H1 (cell line): Measurements from ENCODE around the gene LIPI. TPM values are rescaled to one million over a fixed set of nuclear protein-coding genes. Genes with fewer than 3 reads are reported as not detected.
"Not testable (repeated sequence)": the region's sequence is repeated elsewhere in the genome, so short reads cannot be mapped to it uniquely, and the experiment has no call there.

Experiments used
- CTCF ChIA-PET: fragments of 300-600 bp; sonication (Branson Sonifier 250); formaldehyde crosslinking; loops from one replicate; lab custom pipeline; 2021; ENCODE audit not compliant: partially characterized antibody; lab: Charles Lee
- POLR2A ChIA-PET: fragments of 300-600 bp; sonication (Branson Sonifier 250); formaldehyde crosslinking; loops from one replicate; lab custom pipeline; 2021; ENCODE audit warnings: inconsistent platforms; ENCODE audit not compliant: partially characterized antibody; lab: Charles Lee
- DNase-seq, 2 experiments: peaks; one replicate each; pipeline versions ENCODE4 v3.0.0 to v3.0.0-alpha.2; 2010 to 2022; ENCODE audit warnings: low spot score in 2 of 2, low read depth in 1 of 2, mixed read lengths in 1 of 2
- FAIRE-seq: peaks from 2 replicates; lab custom pipeline; 2011; peaks lifted over from hg19 to GRCh38; lab: Jason Lieb, UNC
- H2AFZ ChIP-seq: 2 replicates; pipeline ENCODE4 v1.8.1; 2012; ENCODE audit warnings: low read length, inconsistent platforms
- H2AK5ac ChIP-seq: 2 replicates; pipeline ENCODE4 v1.6.1; 2013; ENCODE audit warnings: low read depth, low read length
- H2BK120ac ChIP-seq: replicated peaks from 2 replicates; pipeline ENCODE3; 2013; ENCODE audit warnings: low read depth, low read length, inconsistent platforms
- H2BK12ac ChIP-seq: 2 replicates; pipeline ENCODE4 v1.6.1; 2013; ENCODE audit warnings: low read depth, low read length
- H2BK15ac ChIP-seq: 2 replicates; pipeline ENCODE4 v1.6.1; 2013; ENCODE audit warnings: low read length
- H2BK20ac ChIP-seq: 2 replicates; pipeline ENCODE4 v1.6.1; 2013; ENCODE audit warnings: low read length
- H2BK5ac ChIP-seq: 2 replicates; pipeline ENCODE4 v1.6.1; 2013; ENCODE audit warnings: low read depth, low read length
- H3K14ac ChIP-seq: 2 replicates; pipeline ENCODE4 v1.6.1; 2013; ENCODE audit warnings: inconsistent platforms; ENCODE audit not compliant: insufficient read length
- H3K18ac ChIP-seq: 2 replicates; pipeline ENCODE4 v1.6.1; 2013; ENCODE audit warnings: low read length; ENCODE audit errors: extremely low read depth
- H3K23ac ChIP-seq: 2 replicates; pipeline ENCODE4 v1.6.1; 2013; ENCODE audit warnings: inconsistent platforms; ENCODE audit not compliant: insufficient read length
- H3K23me2 ChIP-seq: 2 replicates; pipeline ENCODE4 v1.6.1; 2013; ENCODE audit warnings: low read depth, low read length
- H3K27ac ChIP-seq: 2 replicates; pipeline ENCODE4 v1.6.1; 2011; ENCODE audit warnings: low read depth, low read length, inconsistent platforms
- H3K27me3 ChIP-seq, 4 experiments: replicated peaks in 1 of 4; 1 replicate in 1 of 4; 2 replicates in 3 of 4; pipeline versions ENCODE4 v1.6.1 to v1.8.1; 2011 to 2013; ENCODE audit warnings: low read length in 3 of 4, mild to moderate bottlenecking in 3 of 4, inconsistent platforms in 2 of 4, mixed read lengths in 2 of 4, moderate library complexity in 1 of 4; ENCODE audit not compliant: control insufficient read depth in 3 of 4, insufficient read depth in 3 of 4; ENCODE audit errors: extremely low read depth in 1 of 4
- H3K36me3 ChIP-seq, 4 experiments: 2 replicates each; pipeline versions ENCODE4 v1.6.1 to v1.8.1; 2011 to 2013; ENCODE audit warnings: mild to moderate bottlenecking in 4 of 4, low read length in 3 of 4, moderate library complexity in 2 of 4, control low read depth in 1 of 4, inconsistent platforms in 1 of 4; ENCODE audit not compliant: insufficient read depth in 4 of 4, control insufficient read depth in 2 of 4
- H3K4ac ChIP-seq: replicated peaks from 2 replicates; pipeline ENCODE3; 2013; ENCODE audit warnings: low read length, low read depth, mixed read lengths, inconsistent platforms; ENCODE audit not compliant: insufficient read length
- H3K4me1 ChIP-seq, 4 experiments: replicated peaks in 1 of 4; 1 replicate in 1 of 4; 2 replicates in 3 of 4; pipeline versions ENCODE4 v1.6.1 to v1.8.1; 2011 to 2013; ENCODE audit warnings: low read length in 3 of 4, inconsistent platforms in 2 of 4, mixed read lengths in 1 of 4; ENCODE audit not compliant: insufficient read depth in 4 of 4, control insufficient read depth in 3 of 4
- H3K4me2 ChIP-seq, 2 experiments: 2 replicates each; pipeline versions ENCODE4 v1.6.1 to v1.8.1; 2011 to 2013; ENCODE audit warnings: low read depth in 2 of 2, low read length in 2 of 2, control low read depth in 1 of 2, inconsistent platforms in 1 of 2, mild to moderate bottlenecking in 1 of 2; ENCODE audit not compliant: insufficient read depth in 1 of 2
- H3K4me3 ChIP-seq, 4 experiments: fragments of 200-600, 300-600 bp in 1 of 4; sonication (generic), shearing (Covaris generic), sonication (Bioruptor Twin) in 1 of 4; 2 replicates each; pipeline versions ENCODE4 v1.5.1 to v1.8.1; 2011 to 2016; ENCODE audit warnings: low read length in 4 of 4, low read depth in 3 of 4, control low read depth in 2 of 4, inconsistent platforms in 2 of 4, mild to moderate bottlenecking in 2 of 4, mixed read lengths in 1 of 4, moderate library complexity in 1 of 4; ENCODE audit not compliant: insufficient read depth in 2 of 4; ENCODE audit errors: extremely low read depth in 1 of 4
- H3K56ac ChIP-seq: replicated peaks from 2 replicates; pipeline ENCODE3; 2013; ENCODE audit warnings: low read depth, mild to moderate bottlenecking, mixed read lengths, low read length, inconsistent platforms; ENCODE audit not compliant: insufficient read length
- H3K79me1 ChIP-seq: 2 replicates; pipeline ENCODE4 v1.6.1; 2013; ENCODE audit warnings: low read depth, low read length, control low read depth
- H3K79me2 ChIP-seq, 2 experiments: 2 replicates each; pipeline versions ENCODE4 v1.6.1 to v1.8.1; 2012 to 2013; ENCODE audit warnings: low read length in 2 of 2, mild to moderate bottlenecking in 2 of 2, inconsistent platforms in 1 of 2; ENCODE audit not compliant: insufficient read depth in 2 of 2, control insufficient read depth in 1 of 2
- H3K9ac ChIP-seq, 4 experiments: replicated peaks in 1 of 4; 1 replicate in 1 of 4; 2 replicates in 3 of 4; pipeline versions ENCODE4 v1.6.1 to v1.8.1; 2011 to 2013; ENCODE audit warnings: low read depth in 3 of 4, low read length in 3 of 4, control low read depth in 2 of 4, mild to moderate bottlenecking in 2 of 4, moderate library complexity in 2 of 4, inconsistent platforms in 1 of 4; ENCODE audit errors: extremely low read depth in 1 of 4
- H3K9me3 ChIP-seq, 2 experiments: 2 replicates each; pipeline versions ENCODE4 v1.6.1 to v1.8.1; 2012 to 2013; ENCODE audit warnings: mild to moderate bottlenecking in 2 of 2, moderate library complexity in 2 of 2, control low read depth in 1 of 2, inconsistent platforms in 1 of 2, low read depth in 1 of 2, low read length in 1 of 2, mixed read lengths in 1 of 2; ENCODE audit not compliant: insufficient read depth in 2 of 2
- H4K20me1 ChIP-seq, 2 experiments: replicated peaks in 1 of 2; 2 replicates each; pipeline versions ENCODE3 to v1.8.1; 2011 to 2013; ENCODE audit warnings: inconsistent platforms in 2 of 2, low read length in 2 of 2, mild to moderate bottlenecking in 1 of 2; ENCODE audit not compliant: insufficient read depth in 2 of 2, control insufficient read depth in 1 of 2
- H4K5ac ChIP-seq: 2 replicates; pipeline ENCODE4 v1.6.1; 2013; ENCODE audit warnings: low read length, low read depth, mixed read lengths, inconsistent platforms; ENCODE audit not compliant: insufficient read length
- H4K8ac ChIP-seq: 2 replicates; pipeline ENCODE4 v1.8.0; 2013; ENCODE audit warnings: mild to moderate bottlenecking, moderate library complexity, low read length, inconsistent platforms; ENCODE audit not compliant: insufficient read depth; ENCODE audit errors: extremely low read depth
- H4K91ac ChIP-seq: replicated peaks from 2 replicates; pipeline ENCODE3; 2013; ENCODE audit warnings: low read length, mixed read lengths, inconsistent platforms; ENCODE audit not compliant: insufficient read length
- ATF2 ChIP-seq: IDR thresholded peaks from 2 replicates; pipeline ENCODE4 v1.6.1; 2012; ENCODE audit warnings: low read length, inconsistent platforms
- CHD1 ChIP-seq: IDR thresholded peaks from 2 replicates; pipeline ENCODE4 v1.6.1; 2012; ENCODE audit warnings: low read depth, low read length, improper control_type of control experiment
- SP4 ChIP-seq: IDR thresholded peaks from 2 replicates; pipeline ENCODE4 v1.6.1; 2012; ENCODE audit warnings: low read length, inconsistent platforms
- WGBS, 2 experiments: shearing (Covaris generic) in 1 of 2; methylation state at CpG; one replicate each; pipeline versions ENCODE4 v1.1.6 to v1.1.7; 2013 to 2015; ENCODE audit warnings: low lambda C conversion rate in 2 of 2, mixed read lengths in 2 of 2, inconsistent platforms in 1 of 2, low coverage in 1 of 2, missing lambda C conversion rate in 1 of 2; ENCODE audit not compliant: insufficient replicate concordance in 2 of 2, insufficient coverage in 1 of 2, insufficient read length in 1 of 2; ENCODE audit errors: extremely low coverage in 1 of 2, missing lambda C conversion rate in 1 of 2; 5-methylcytosine and 5-hydroxymethylcytosine counted together
- polyA plus RNA-seq, 7 experiments: library from polyadenylated mRNA; depleted of rRNA in 3 of 7; stranded (reverse) in 5 of 7; unstranded in 2 of 7; fragments of >200 nt in 5 of 7; fragments of 200-250 nt in 2 of 7; gene quantifications; 1 replicate in 5 of 7; 2 replicates in 1 of 7; 4 replicates in 1 of 7; pipeline versions ENCODE4 v1.2.1 to v1.2.3, GENCODE V29; 2011 to 2013; ENCODE audit warnings: missing spikeins in 2 of 7, mixed read lengths in 2 of 7
- total RNA-seq: library from RNA; stranded (reverse); fragmentation: NEBNext Ultra II Directional; extraction: Animal tissue kit (Norgen Biotek cat#: 25700); gene quantifications from 2 replicates; pipeline ENCODE4 v1.2.1, GENCODE V29; 2021

LIPI gene
- total and polyA plus RNA-seq, 2 of the 8 experiments (the other 6 are each of a cell fraction or from before 2014, with no cell fraction given), result not detected

GRCh38 chr21:14206222-14206621 is 4.5 kb downstream of the LIPI start (continued):
- TF ChIP-seq ATF2, result no peak
- no peak for TF ChIP-seq CHD1
- TF ChIP-seq SP4, result no peak

- WGBS, 2 experiments, result 92% methylated on average over 16 of the region's 16 CpGs; no CpG with 5 or more reads in 1 of the 2 experiments
- H2BK15ac ChIP-seq, result not testable (repeated sequence)
Observed at GRCh38 chr21:14166463-14167223, 44.1 kb downstream of the LIPI start.

More at GRCh38 chr21:14166463-14167223, 44.1 kb downstream of the LIPI start:
- H3K18ac ChIP-seq, H2BK5ac ChIP-seq, H2AK5ac ChIP-seq, H3K9me3 ChIP-seq, H3K23ac ChIP-seq, H3K4me1 ChIP-seq, H3K36me3 ChIP-seq, H3K9ac ChIP-seq, H3K56ac ChIP-seq, H4K91ac ChIP-seq, H3K4ac ChIP-seq, H4K5ac ChIP-seq, H2BK120ac ChIP-seq, H3K27ac ChIP-seq, H3K14ac ChIP-seq, CTCF ChIA-PET, DNase-seq, H3K23me2 ChIP-seq, POLR2A ChIA-PET, H3K27me3 ChIP-seq, H4K8ac ChIP-seq, H3K79me1 ChIP-seq, H3K4me2 ChIP-seq, H4K20me1 ChIP-seq, H2AFZ ChIP-seq, H2BK12ac ChIP-seq, H3K4me3 ChIP-seq, H3K79me2 ChIP-seq, FAIRE-seq: not testable (repeated sequence)
- 0 out of 2 replicates have a peak overlapping the region, but pooled peaks have one; percentile 80 for H2BK20ac ChIP-seq
